ENCODE data around the gene IBA57.

IBA57 gene

GRCh38 chr1:228228601-228229074 is 63.0 kb downstream of the IBA57 start:
- no peak for FAIRE-seq

- no peak for FAIRE-seq
These were observed 65.6 kb downstream of the IBA57 start for GRCh38 chr1:228231189-228231588.

All from endometrium (tissue), 2 donors.